SHP77 (cell line): ENCODE data around the gene PHLDA1.

Source experiments
- DNase-seq, 2 experiments: peaks; one replicate each; lab custom pipeline; 2025; lab: John Stamatoyannopoulos, UW

The PHLDA1 gene

DNA sequence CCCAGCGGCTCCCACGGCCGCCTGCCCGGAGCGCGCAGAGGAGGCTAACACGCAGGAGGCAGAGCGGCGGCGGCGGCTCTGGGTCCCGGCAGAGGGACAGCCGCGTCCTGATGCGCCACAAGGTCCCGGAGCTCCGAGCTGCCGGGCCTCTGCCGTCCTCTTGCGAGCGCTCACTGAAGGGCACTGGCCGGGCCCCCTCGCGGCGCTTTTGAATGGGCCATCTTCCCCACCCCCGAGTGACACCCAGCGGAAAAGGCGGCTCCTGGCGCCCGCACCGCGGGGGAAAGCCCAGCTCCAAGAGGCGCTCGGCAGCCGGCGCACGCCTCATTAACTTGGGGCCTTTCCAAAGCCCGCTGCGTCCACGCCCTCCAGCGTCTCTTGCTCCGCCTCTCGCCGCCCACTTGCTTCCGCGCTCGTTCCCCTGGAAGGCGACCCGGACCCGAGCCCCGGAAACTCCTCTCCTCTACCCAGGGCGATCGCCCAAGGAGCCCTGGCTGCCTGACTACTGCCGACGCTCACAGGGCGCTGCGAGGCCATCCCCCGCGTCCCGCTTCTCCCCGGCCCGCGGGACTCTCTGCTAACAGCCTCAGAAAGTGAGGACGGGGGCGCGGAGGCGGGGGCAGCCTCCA is at the start of gene PHLDA1:
Gene PHLDA1 (minus strand): TSS at position 363 of the 629 bp plus-strand sequence.
- DNase-seq = peak; percentile 97

GRCh38 chr12:76080729-76081415 is 49.3 kb upstream of the PHLDA1 start:
- no peak for DNase-seq

- no peak for DNase-seq
Measured at GRCh38 chr12:76080017-76080728, 48.6 kb upstream of the PHLDA1 start.

GRCh38 chr12:76078748-76079147 is 47.2 kb upstream of the PHLDA1 start:
- DNase-seq = no peak

DNA sequence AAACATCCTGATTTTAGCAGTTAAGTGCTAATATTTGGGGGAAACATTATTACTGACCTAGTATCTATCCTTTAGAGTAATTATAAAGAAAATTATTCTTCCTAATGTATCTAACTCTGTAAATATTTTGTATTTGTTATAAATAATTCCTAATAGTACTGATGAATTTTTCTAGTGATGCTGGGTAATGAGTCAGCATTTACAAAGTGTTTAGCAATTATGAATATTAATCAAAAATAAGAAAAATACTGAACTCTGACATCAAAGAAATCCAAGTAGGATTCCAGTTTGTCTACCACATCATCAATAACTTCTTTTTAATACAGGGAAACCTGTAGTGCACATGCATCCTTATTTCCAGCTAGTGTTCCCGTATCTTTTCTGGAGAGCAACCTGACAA is 43.9 kb upstream of the PHLDA1 start:
- DNase-seq = no peak

- no peak for DNase-seq
Measured at GRCh38 chr12:76074701-76075336, 43.2 kb upstream of the PHLDA1 start.

DNA sequence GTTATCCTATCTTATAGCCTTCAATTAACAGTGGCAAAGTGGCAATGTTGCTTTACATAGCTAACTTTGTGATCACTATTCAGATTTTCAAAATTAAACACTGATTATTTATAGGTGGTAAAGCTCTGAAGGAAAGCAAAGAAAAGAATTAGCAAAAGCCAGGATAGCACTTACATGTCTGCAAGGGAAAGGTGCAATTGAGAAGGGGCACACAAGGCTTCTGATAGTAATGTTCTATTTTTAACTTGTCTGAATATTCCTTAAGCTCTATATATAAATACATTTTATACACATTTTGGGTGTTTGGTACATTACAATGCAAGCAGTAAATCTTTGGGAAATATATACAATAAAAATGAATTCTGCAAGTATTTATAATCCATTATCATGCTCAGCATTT is 42.0 kb upstream of the PHLDA1 start:
- DNase-seq = no peak

GRCh38 chr12:76072568-76072967 is 41.0 kb upstream of the PHLDA1 start:
- DNase-seq = no peak

DNA sequence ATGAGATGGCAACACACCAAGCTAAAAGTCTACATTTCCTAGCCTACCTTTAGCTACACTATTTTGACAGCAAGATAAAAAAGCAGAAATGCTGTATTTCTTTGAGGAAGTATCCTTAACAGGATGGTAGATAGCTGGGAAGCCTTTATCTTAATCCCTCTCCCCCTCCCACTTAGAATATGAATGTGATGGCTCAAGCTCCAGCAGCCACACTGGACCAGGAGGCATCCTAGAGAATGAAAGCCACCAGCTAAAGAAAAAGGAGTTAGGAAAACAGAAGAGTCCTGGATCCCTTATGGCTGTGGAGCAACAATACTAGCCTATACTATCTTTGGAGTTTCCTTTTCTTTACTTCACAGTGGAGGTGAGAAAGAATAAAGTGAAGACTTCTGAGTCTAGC is 37.8 kb upstream of the PHLDA1 start:
- no peak for DNase-seq

GRCh38 chr12:76065917-76066316 is 34.3 kb upstream of the PHLDA1 start:
- DNase-seq = no peak

GRCh38 chr12:76064904-76065303 is 33.3 kb upstream of the PHLDA1 start:
- DNase-seq = no peak

GRCh38 chr12:76060111-76060510 is 28.5 kb upstream of the PHLDA1 start:
- no peak for DNase-seq

DNA sequence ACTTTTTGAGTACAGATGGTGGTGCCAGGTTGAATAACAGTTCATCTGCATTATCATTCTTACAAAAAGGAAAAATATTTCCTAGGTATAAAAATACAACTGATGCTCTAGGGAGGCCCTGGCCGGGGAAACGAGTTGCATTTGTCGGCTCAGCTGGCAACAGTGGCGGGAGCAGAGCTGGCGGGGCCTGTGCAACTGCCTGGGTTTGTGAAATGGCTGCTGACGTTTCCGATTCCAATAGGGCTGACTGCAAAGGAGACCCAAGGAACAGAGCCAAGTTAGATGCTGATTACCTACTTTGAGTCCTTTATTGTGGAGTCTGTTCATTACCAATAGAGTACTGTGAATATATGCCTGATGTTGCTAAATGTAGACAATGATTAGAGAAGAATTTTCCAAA is 25.8 kb upstream of the PHLDA1 start:
- no peak for DNase-seq

GRCh38 chr12:76055393-76055792 is 23.8 kb upstream of the PHLDA1 start:
- DNase-seq = no peak

DNA sequence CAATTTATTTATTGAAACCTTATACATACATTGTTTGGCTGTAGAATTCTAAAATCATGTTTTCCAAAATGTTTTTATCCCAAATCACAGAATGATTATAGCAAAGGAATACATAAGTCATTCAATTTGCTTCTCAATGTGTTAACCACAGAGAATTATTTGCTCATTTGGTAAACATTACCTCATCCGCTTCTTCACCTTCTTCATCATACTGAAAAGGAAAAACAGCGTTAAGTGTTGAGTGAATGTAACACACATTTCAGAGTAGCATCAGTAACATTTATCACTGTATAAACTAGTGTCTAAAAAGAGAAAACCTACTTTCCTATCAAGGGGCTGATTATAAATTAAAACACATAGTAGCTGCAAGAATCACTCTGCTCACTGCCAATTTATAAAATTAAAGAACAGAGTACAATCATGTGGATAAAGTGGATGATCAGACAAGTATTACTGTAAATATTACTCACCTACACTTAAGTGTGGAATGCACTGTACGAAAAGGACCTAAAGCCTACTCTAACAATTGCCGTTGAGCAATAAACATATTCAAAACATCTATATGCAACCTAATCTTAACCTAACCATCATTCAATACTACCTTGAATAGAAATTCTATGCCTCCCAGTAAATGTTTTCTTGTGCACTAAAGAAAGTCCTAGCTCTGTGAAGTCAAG is 18.1 kb upstream of the PHLDA1 start:
- no peak for DNase-seq

GRCh38 chr12:76047742-76048141 is 16.2 kb upstream of the PHLDA1 start:
- no peak for DNase-seq

GRCh38 chr12:76047060-76047459 is 15.5 kb upstream of the PHLDA1 start:
- no peak for DNase-seq

DNA sequence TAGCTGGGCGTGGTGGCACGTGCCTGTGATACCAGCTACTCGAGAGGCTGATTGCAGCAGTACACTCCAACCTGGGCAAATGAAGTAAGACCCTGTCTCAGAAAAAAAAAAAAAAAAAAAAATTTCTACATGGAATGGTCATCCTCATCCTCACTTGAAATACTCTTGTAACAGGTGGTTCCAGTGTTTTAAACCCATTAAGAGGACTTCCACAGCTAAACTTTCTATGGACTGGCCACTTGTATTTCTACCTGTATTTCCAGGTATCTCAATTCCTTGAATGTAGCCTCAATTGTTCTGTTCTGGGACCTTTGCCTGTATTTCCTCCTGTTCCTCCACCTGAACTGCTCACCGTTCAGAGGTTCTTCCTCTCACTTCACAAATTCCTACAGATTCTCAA is 11.8 kb upstream of the PHLDA1 start:
- DNase-seq = no peak

DNA sequence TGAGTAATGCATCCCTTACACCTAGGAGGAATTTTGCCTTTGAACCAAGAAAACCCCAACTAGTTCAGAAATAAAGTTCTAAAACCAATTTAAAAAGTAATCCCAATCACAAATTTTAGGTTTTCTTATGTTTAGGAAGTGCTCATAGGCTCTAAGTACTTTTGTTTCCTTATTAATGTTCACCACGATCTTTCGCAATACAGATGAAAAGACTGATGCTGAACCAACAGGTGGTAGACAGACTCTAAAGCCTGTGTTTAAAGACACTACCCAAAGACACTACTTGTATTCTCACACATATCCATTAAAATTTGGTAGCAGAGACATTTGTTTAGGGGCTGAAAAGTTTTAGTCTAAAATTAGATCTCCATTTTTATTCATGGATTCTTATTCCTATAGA is 10.6 kb upstream of the PHLDA1 start:
- DNase-seq = no peak

- no peak for DNase-seq
Measured at GRCh38 chr12:76041406-76041805, 9.8 kb upstream of the PHLDA1 start.

GRCh38 chr12:76040461-76040860 is 8.9 kb upstream of the PHLDA1 start:
- no peak for DNase-seq

- DNase-seq = no peak
Measured at GRCh38 chr12:76038176-76038575, 6.6 kb upstream of the PHLDA1 start.
